T1000 (cell line): Measurements from ENCODE around the gene PIGZ.

ENCODE experiments used
- DNase-seq: peaks from one replicate; lab custom pipeline; 2025; ENCODE audit warnings: mixed read lengths; lab: John Stamatoyannopoulos, UW

The PIGZ gene, protein sequence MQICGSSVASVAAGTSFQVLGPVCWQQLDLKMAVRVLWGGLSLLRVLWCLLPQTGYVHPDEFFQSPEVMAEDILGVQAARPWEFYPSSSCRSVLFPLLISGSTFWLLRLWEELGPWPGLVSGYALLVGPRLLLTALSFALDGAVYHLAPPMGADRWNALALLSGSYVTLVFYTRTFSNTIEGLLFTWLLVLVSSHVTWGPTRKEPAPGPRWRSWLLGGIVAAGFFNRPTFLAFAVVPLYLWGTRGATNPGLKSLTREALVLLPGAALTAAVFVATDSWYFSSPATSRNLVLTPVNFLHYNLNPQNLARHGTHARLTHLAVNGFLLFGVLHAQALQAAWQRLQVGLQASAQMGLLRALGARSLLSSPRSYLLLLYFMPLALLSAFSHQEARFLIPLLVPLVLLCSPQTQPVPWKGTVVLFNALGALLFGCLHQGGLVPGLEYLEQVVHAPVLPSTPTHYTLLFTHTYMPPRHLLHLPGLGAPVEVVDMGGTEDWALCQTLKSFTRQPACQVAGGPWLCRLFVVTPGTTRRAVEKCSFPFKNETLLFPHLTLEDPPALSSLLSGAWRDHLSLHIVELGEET

DNA sequence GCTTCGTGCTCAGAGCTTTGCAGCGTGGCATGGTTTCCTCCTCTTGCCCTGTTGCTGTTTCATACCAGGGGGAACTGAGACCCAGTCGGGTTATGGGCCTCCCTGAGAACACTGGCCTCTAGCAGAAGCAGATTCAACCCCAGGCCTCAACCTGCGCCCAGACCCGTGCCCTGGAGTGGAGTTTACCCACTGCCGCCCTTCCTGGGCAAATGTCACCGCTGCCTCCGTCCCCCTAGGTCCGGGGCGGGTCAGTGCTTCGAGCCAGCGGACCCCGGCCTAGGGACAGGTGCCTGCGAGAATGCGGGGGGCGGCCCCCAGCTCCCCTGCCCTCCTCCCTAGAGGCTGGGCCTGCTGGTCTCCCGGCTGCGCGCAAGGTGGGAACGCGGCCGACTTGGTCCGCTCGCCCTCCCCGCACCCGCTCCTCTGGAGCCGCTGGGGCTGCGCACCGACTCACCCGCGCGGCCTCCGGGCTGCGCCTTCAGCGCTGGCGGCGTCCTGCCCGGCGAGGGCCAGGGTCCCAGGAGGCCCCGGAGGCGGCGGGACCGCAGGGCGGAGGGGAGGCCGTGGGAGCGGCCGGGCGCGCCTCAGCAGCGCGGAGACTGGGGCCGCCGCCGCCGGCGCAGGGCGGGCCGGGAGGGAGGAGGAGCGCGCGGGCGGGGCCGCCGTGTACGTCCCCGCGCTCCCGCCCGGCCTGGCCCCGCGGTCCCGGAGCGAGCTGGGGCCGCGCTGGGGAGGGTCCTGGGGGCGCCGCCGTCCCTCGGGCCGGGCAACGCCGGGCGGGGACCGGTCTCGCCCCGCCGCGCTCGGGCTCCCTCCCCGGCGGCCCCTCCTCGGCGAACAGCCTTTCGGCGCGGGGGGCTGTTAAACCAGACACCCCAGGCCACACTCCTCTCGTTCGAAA lies at the start of gene PIGZ:
PIGZ (minus strand) TSS at position 601 of the 901 bp plus-strand sequence. CDS start 16,802 bp downstream, outside the sequence.
- no peak for DNase-seq

DNA sequence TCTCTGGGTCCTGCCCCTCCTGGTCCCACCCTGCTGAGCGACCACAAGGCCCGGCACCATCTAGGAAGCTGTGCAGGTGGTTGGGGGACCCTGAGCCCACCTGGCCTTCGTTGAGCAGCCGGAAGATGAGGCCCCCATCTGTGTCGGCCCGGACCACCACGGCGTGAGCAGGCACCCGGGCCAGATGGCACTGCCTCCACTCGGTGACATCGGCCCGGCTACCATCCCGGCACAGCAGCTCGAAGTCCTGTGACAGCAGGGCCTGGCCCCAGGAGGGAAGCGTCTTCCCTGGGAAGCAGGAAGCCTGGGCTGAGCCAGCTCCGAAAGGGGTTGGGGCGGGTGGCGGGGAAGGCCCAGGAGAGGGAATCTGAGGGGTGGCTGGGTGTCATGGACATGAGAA lies 48.4 kb upstream of the PIGZ start:
- no peak for DNase-seq

DNA sequence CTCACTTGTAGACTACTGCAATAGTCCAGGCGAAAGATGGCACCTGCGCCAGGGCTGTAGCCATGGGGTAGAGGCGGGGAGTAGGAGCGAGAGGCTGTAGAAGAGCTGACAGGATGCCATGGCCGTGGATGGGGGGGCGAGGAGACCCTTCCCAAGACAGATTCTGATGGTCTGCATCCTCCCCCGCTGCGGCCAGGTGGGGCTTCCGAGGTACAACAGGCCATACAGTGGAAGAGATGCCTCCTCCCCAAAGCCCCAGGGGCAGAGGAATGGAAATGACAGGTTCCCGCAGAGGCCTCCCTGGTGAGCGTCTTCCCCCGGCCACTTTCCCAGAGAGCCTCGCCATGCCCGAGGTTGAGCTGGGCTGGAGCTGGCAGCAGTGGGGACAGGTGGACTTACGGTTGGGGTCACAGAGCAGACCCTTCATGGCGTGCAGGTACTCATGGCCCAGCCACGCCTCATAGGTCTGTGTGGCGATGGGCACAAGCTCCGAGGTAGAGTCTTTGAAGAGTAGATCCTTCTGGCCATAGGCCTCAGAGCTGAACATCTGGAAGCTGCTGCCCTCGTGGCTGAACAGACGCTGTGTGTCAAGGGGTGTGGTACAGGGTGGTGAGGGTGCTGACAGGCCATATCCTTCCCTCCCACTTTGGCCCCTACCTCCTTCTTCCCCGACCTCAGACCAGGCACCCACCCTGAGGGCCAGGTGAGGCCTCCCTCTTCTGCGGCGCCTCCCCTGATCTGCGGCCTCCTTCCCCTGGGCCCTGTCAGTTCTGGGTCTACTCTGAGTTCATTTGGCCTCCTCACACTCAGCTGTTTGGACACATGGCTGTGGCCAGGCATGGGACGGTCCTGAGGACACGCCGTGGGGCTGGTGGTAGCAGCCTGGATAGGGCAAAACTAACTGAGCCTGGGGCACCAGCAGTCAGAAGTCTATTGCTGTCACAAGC lies 47.4 kb upstream of the PIGZ start:
- DNase-seq: no peak

DNA sequence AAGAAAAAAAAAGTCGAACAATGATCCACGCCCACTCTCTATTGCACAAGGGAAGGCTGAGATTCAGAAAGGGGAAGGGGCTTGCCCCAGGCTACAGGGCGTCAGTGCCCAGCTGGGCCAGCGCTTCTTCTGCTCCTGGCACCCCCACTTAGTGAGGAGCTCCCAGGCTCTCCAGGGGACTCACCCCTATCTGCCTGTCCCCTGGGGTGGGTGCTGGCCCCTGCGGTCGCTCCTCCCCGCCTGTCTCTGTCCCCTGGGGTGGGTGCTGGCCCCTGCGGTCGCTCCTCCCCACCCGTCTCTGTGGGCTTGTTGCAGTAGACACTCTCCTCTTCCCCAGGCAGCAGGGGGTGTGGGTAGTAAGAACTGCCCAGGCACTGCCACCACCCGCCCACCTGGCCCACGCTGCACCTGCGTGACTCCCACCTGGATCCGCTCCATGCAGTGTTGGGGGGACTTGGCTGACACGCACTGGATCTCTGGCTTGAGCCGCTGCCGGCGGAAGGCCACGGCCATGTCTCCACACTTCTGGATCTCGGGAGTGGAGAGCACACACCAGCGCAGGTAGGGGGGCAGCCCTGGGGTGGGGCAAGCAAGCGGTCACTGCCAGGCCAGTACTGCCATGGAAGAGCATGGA lies 46.4 kb upstream of the PIGZ start:
- DNase-seq: no peak

DNA sequence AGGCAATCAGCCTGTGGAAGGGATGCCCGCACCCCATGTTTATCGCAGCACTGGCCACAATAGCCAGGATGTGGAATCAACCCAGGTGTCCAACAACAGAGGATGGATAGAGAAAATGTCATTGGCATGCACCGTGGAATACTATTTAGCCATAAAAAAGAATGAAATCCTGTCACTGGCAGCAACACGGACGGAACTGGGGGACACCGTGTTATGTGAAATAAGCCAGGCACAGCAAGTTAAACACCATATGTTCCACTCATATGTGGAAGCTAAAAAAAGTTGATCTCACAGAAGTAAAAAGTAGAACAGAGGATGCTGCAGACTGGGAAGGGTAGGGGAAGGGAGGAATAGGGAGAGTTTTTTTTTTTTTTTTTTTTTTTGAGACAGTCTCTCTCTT lies 45.4 kb upstream of the PIGZ start:
- no peak for DNase-seq

DNA sequence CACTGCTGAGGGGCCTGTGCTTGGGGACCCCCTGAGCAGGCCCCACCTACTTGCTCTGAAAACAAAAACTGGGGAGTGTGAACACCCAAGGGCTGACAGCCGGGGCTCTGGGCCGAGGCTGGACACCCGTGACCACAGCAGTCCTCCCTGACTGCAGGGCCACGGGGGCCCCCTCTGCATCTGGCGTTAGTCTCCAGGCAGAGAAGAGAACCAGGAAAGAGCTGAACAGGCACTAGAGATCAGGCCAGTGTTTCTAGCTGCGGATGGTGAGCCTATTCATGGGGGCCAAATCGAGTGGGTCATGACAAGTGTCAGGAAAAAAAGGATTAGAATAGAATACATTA lies 43.9 kb upstream of the PIGZ start:
- DNase-seq: no peak

DNA sequence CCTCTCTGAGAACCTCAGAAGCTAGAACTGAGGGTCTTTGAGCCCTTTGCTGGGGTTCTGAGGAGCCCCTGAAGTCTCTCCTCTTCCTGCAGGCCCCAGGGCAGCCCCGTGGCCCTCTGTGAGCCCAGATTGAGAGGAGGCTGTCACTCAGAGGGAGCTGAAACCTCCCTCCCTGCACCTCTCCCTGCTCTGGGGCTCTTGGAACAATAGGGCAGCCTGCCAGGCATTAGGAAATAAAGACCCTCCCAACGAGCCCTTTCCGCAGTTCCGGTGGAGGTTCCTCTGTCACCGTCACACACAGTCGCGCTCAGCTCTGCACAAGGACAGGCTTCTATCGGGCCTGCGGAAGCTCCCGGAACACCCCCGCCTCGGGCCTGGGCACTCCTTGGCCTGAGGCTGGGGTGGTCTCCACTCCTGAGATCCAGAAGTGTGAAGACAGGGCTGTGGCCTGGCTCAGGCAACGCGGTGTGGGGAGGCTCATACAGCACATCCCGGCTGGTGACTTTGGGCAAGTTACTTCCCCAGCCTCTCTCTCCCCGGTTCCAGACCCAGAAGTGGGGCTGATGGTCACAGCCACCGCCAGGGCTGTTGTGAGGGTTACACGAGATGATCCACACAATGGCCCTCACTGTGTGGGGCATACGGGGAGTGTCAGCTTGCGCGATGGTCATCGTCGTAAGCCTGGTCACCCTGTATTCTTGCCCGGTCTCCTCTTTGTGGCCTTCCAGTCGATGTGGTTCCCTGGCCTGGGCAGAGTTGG lies 43.3 kb upstream of the PIGZ start:
- DNase-seq: no peak

DNA sequence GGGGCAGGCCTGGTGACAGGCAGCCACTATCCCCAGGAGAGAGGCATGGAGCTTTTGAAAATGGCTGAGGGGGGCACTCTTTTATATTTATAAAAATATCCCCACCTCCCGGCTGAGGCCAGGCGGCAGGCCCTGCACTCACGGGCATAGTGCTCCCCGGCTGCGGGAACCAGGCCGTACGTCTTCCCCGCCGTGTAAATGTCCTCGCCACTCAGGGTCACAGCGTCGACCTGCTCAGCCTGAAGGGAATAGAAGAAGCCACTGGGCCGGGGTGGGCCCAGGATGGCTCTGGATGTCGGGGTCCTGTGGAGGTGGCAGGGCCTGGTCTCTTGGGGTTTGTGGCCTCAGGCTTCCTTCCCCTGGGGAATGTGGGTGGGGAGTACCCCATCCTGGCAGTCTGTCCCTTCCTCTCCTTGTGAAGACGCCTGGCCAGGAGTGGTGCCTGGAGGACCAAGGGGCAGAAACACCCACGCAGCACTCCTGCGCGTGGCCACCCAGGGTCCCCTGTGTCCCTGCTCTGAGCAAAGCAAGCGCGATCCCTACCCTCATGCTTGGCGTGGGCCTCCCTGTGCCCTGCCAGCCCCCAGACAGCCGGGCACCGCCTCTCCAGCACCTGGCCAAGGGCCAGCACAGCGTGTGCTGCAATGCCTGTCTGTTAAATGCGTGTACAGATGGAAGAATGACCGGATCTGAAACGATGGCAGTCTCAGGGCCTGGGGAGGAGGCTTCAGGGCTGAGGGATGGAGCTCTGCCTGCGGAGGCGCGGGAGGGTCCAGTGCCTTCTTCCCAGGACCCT lies 42.1 kb upstream of the PIGZ start:
- no peak for DNase-seq

DNA sequence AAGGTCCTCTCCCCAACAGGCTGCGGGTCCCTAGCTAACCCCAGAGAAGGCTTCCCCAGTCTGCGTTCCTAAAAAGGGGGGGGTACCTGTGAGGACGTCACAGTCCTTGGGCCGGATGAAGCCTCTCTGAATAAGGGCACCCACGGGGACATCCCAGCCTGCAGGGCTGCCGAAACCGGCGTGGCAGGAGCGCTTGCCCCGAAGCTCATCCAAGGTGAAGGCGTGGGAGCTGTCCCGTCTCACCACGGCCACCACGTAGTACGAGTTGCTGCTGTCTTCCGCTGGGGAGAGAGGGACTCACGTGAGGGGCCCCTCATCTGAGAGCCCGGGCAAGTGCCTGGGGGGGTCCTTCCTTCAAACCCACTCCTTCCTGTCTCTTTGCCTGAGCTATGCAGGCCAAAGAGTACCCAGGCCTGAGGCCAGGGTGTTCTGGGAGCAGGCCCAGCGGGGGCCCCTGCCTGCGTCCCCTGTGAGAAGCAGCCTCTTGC lies 40.9 kb upstream of the PIGZ start:
- no peak for DNase-seq

DNA sequence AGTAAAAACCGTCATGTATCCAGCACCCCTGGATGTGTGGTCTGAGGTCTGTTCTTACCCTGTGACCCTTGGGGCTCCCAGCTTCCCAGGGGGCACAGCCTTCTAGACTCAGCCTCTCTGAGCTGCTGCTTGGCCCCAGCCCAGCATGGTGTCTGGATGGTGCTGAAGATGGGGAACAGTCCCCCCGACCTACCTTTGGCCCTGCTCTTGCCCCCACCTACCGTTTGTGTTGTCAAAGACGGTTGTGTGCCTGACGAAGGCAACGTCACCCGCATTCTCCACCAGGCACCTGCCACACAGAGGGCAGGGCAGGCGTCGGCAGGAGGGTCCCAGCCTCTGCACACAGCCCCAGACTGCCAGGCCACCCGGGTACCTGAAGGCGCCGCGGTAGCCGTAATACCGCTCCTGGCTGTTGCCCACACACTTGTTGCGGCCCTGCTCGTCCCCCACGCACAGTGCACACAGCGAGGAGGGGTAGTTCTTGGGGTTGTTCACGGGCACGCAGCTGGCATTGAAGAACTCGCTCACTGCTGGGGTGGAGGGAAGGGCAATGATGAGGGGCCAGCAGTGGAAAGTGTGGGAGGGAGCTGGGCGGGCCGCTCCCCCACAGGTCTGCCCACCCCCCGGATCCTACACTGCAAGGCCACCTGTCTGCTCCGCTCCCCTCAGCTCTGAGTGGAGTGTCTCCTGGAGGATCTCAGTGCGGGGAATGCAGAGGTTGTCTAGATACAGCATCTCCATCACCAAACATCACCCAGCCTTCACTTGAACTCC lies 40.0 kb upstream of the PIGZ start:
- no peak for DNase-seq

DNA sequence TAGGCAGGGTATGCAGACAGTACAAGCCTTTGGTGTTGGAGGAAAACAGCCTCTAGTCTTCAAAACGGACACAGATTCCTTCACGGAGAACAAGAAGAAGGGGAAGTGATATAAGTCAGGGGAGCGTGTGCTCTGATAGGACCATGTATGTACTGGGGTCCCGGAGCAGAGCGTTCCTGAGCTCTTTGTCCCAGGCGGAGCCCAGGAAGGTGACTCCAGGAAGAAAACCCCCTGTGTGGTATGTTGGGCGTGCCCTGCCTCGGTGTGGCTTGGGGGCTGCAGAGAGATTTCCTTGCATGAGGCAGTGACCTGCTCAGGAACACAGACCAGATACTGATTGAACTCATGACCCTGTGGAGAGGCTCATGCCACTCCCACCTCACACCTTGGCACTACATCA lies 39.3 kb upstream of the PIGZ start:
- no peak for DNase-seq

DNA sequence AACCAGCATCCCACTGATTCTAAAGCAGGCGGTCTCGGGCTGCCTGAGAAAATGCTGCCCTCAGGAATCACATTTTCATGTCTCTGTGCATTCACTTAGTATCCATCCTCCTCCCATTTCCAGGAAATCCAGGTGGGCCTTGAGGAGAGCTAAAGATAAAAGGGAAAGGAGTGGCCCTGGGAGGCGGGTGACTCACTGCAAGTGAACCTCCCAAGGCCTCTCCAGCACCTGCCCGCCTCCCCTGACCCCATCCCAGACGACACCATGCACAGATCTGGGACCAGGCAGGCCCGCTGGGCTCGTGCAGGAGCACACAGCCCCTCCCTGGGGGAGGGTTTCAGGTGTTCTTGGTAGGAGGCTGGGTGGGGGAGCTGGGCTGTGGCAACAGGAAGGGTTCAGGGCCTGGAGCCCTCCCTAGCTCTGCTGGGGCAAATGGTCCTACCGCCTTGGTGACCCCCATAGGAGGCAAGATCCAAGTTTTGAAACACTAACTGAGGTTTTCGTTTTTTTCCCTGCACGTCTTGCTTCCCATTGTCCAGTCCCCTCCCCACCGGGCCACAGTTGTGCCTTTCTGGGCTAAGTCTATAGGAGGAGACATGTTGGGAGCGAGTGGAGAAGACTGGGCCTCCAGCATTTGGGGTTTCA lies 38.8 kb upstream of the PIGZ start:
- DNase-seq: no peak

DNA sequence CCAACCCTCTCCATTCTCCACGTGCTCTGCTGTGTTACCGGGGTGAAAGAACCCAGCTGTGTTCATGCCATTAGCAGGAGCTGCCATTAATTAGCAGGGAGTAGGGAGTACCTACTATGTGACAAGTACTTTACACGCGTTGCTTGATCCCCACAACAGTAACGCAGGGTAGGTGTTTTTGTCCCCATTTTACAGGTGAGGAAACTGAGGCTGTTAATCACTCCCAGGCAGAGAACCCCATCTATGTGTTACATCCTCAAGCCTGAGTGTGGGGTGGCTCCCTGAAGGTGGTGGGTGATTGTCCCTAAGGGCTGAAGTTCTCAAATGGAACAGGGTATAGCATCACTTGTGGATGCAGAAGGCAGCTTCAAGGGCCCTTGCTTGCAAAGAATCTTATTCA lies 38.2 kb upstream of the PIGZ start:
- DNase-seq: no peak

DNA sequence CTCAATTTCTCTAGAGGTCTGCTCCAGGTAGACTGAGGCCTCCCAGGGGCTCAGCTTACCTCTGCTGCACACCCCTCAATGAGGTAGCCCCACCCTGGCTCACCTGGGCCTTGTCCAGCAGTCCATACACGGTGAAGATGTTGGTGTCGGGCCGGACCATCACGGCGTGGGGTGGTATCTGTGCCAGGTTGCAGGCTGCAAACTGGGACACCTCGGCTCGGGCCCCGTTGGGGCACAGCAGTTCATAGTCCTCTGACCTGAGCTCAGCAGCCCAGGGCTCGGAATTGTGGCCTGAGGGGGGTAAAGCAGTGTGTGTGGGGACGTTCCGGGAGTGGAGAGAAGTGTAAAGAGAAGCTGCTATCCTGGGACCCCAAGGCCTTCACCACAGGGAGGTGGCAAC lies 37.8 kb upstream of the PIGZ start:
- no peak for DNase-seq

DNA sequence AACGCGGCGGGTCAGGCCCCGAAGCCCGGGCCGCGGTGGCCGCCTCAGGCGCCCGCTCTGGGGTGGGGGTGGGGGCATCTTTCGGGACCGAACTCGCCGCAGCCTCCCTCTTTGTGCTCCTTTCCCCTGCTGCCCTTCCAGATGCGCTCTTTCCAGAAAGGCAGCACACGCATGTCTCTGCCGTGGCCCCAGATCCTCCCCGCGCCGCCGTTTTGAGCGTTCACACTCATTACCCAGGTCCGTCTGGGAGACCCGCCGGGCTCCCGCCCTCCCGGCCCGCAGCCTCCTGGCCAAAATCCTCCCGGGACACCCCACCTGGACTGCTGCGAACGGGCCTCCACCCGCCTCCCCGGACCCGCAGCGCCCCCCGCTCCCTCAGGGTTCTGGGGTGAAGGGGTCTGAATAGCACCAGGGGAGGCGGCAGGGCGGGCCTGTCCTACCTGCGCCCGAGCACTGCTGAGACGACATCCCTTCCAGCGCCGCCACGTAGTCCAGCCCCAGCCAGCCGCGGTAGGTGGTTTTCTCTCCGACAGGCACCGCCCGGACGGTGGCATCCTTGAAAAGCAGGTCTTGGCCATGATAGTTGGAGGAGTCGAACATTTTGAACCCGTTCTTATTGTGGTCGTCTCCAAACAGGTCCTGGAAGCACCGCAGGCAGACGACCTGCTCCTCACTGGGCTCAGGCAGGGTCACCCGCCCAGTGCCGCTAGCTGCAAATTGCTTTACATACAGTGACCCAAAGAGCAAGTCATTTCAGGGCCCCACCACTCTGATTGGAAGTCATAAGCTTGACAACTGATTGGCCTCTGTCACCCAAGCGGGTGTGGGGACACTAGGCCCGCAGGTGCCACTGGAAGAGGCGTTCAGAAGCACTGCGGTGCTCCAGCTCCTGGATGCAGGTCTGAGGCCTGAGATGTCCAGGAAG lies 35.1 kb upstream of the PIGZ start:
- no peak for DNase-seq

DNA sequence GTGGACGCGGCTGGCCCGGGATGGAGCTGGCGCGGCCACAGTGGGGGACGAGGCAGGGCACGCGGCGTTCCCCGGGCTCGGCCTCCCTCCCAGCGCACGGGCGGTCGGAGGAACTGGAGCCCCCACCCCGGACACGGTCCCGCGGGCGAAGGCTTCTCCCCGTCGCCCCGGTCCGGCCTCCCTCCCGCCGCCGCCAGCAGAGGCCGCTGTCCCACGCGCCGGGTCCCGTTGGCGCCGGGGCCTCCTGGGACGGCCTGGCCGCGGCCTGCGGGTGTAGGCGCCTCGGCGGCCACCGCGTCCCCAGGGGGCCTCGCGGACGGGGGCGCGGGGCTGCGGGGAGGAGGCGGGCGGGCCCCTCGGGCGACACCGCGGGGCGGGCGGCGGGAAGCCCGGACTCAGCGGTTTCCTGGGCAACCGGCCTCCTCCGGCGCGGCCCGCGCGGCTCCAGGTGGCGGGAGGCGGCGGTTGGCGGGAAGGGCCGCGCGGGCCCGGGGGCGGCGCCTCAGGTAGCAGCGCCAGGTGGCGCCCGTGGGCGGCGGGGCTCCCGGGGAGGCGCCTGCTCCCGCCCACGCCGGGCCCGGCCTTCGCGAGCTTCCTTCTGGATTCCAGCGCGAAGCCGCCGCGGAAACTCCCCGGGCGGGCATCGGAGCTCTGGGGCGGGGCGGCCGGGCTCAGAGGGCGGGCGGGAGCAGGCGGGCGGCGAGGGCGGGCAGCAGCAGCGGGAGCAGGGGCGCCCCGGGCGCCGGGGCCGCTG lies 34.2 kb upstream of the PIGZ start:
- peak; percentile 29 for DNase-seq
